SK-N-MC (cell line): ENCODE results near the gene PCSK2.

Source experiments
- EZH2 ChIP-seq: fragments of 200-600 bp; sonication (generic); IDR thresholded peaks from one replicate; pipeline ENCODE4 v1.6.1; 2017; ENCODE audit warnings: antibody characterized with exemption
- POLR2AphosphoS5 ChIP-seq: IDR thresholded peaks from 2 replicates; pipeline ENCODE4 v1.6.1; 2012; ENCODE audit warnings: mild to moderate bottlenecking, low read depth, low read length, borderline replicate concordance

GRCh38 chr20:17468073-17468840, 241.4 kb downstream of the PCSK2 start:
- no peak for TF ChIP-seq POLR2AphosphoS5
- TF ChIP-seq EZH2 = no peak
